Measurements from ENCODE around the gene NYNRIN.

The NYNRIN gene

DNA sequence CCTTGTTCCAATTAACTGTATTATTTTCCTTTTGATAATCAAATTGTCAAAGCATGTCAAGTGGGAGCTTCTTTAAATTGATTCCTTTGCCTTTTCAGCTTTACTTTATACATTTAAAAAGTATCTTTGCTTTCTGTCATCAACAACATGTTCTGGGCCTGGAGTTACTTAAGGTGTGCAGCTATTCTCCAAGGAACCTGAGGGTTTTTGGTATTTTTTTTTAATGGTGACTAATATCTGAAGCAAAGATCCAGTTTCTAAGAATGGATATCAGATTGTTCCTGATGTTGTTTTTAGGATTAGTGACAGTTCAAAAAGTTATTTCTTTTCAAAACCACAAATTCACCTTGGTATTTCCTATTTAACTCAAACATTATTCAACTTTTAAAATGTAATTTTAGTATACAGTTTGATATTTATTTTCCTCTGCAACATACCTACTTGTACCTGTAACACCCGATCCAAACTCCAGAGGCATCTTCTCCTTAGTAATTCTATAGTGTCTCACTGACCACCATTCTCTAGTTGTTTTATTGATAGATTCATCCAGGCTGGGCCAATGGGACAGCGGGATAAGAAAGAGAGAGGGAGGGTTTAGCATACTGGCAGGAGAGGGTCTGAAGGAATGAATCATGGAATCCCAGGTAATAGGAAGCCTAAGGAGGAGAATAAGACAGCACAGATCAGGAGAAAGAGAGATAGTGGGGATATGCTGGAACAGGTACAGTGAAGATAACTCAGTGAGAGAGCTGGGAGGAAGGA is 27.5 kb downstream of the NYNRIN start:
- no peak overlapping the region for H3K9ac ChIP-seq (ENCODE audit: low read depth, low read length)
- peaks cover 7% of the 10 kb centered on the region for H3K4me1 ChIP-seq (ENCODE audit: insufficient read depth, low read length)
- H3K9me3 ChIP-seq (ENCODE audit: control insufficient read depth, insufficient read depth, low read length) = no peaks in the 10 kb centered on the region
- H3K36me3 ChIP-seq (ENCODE audit: insufficient read depth, low read length) = no peaks in the 10 kb centered on the region

DNA sequence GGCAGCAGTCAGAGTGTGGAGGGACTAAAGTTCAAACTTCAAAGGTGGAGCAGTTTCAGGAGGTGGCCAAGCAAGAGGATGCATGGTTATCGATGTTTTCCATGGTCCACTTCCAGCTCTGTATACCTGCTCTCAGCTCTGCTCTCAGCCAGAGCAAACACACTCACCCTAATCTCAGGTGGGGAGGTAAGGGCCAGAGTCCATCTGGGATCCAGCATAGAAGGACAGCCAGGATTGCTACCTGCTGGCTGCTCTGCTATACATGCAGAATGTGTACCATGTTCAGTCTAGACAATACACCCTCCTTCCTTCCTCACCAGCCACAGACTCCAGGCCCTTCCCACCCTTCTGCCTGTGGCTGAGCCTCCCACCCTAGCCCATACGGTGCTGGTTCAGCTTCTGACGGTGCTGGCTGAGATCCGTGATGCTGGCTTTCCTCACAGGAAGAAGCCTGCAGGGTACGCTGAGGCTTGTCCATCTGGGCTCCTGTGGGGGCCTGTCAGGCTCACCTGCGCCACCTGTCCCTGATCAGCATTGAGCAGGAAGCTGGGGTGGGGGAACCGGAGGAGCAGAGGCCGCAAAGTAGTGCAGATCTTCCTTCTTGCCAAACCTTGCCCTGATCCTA is 28.2 kb downstream of the NYNRIN start:
- no peaks in the 10 kb centered on the region for H3K9me3 ChIP-seq (ENCODE audit: control insufficient read depth, insufficient read depth, low read length)
- H3K9ac ChIP-seq (ENCODE audit: low read depth, low read length) = no peak overlapping the region
- no peaks in the 10 kb centered on the region for H3K36me3 ChIP-seq (ENCODE audit: insufficient read depth, low read length)
- peaks cover 9% of the 10 kb centered on the region for H3K4me1 ChIP-seq (ENCODE audit: insufficient read depth, low read length)

DNA sequence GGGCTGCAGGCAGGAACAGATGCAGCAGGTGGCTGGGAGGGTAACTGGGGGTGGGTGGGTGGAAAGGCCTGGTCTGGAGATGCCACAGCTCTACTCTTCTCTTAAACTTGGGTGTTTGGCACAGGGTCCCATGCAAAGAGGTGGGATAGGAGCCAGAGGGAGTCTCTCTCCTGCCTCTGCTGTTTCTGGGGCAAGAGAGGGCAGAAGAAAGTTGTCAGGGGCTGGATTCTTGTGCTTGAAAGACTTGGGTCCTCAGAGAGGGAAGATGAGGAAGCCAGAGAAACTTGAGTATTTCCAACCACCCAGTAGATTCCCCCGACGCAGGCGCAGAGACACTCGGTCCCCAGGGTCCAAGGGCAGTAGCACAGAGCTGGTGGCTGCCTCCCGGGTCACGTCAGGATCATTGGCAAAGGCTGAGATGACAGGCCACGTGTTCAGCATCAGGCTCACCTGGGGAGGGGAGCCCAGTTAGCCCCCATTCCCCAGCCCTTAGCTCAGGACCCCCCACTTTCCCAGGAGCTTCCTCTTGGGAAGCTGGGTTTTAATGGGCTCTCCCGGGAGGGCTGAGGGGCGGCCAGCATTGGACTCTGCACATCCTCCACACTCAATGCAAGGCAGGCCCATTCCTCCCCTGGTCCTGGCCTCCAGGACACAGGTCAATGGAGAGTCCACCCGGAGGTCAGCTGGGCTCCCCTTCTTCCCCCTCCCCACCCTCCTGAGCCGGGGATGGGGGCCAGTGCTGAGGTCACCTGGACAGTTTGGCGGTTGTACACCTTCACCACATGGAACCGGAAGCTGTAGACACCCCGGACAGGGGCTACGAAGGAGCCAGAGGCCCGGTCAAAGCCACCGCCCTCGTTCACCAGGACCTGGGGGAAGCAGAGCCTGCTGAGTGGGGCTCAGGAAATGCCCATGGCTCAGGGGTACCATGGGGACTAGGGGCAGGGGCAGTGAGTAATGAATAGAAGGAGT is 29.0 kb downstream of the NYNRIN start:
- Histone ChIP-seq H3K4me1 (ENCODE audit: insufficient read depth, low read length) (peaks cover 9% of the 10 kb centered on the region), H3K9me3 (ENCODE audit: control insufficient read depth, insufficient read depth, low read length) (no peaks in the 10 kb centered on the region), H3K36me3 (ENCODE audit: insufficient read depth, low read length) (no peaks in the 10 kb centered on the region), H3K9ac (ENCODE audit: low read depth, low read length) (no peak overlapping the region)

DNA sequence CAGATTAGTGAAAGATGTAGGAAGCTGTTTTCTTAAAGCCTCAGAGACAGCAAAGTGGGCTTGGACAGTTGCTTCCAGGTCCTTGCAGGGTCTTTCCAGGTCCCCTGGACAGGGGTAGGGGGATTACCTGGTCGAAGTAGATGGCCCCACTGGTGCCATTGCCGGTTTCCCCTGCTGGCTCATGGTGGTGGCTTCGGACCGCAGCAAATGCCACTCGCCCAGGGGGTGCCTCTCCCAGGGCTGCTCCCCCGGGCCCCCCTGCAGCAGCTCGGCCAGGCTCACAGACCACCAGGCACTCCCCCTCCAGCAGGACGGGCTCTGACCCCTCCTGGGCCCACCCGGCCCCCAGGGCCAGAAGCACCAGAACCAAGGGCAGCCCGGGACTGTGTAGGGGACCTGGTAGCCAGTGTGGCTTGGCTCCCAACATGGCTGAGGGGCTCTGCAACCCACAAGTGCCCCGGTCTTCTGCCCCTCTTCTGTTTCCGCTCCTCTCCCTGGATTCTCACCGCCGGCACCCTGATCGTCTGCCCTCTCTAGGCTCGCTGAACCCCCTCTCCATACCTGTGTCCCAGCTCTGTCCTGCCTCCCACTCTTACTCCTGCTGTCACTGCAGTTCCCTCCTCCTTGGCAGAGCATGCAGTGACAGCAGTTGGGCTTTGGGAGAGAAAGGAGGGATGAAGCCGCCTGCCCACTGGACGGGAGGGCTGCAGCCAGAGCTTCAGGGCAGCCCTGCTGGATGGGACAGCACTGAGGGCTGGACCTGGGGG is 30.0 kb downstream of the NYNRIN start:
- Histone ChIP-seq H3K9ac (ENCODE audit: low read depth, low read length) (no peak overlapping the region; the same call in 1 of the 2 replicates), H3K4me1 (ENCODE audit: insufficient read depth, low read length) (peaks cover 9% of the 10 kb centered on the region), H3K36me3 (ENCODE audit: insufficient read depth, low read length) (no peaks in the 10 kb centered on the region), H3K9me3 (ENCODE audit: control insufficient read depth, insufficient read depth, low read length) (no peaks in the 10 kb centered on the region)

- Histone ChIP-seq H3K36me3 (ENCODE audit: insufficient read depth, low read length) (no peaks in the 10 kb centered on the region), H3K9me3 (ENCODE audit: control insufficient read depth, insufficient read depth, low read length) (no peaks in the 10 kb centered on the region), H3K9ac (ENCODE audit: low read depth, low read length) (peak within 1 kb of the TSS; percentile 83), H3K4me1 (ENCODE audit: insufficient read depth, low read length) (peaks cover 9% of the 10 kb centered on the region)
Measured at GRCh38 chr14:24429395-24430142, 30.8 kb downstream of the NYNRIN start, which contains the start of the genes CBLN3 and KHNYN. Gene CBLN3 (minus strand): TSS chr14:24429668. CDS start chr14:24429054, 614 bp downstream. Gene KHNYN (plus strand): TSS chr14:24429954. CDS start chr14:24430731, 777 bp downstream.

- peaks cover 9% of the 10 kb centered on the region for H3K4me1 ChIP-seq (ENCODE audit: insufficient read depth, low read length)
- H3K36me3 ChIP-seq (ENCODE audit: insufficient read depth, low read length) = no peaks in the 10 kb centered on the region
- no peaks in the 10 kb centered on the region for H3K9me3 ChIP-seq (ENCODE audit: control insufficient read depth, insufficient read depth, low read length)
- H3K9ac ChIP-seq (ENCODE audit: low read depth, low read length) = peak overlapping the region; percentile 83
Measured at GRCh38 chr14:24430143-24430681, 31.4 kb downstream of the NYNRIN start.

DNA sequence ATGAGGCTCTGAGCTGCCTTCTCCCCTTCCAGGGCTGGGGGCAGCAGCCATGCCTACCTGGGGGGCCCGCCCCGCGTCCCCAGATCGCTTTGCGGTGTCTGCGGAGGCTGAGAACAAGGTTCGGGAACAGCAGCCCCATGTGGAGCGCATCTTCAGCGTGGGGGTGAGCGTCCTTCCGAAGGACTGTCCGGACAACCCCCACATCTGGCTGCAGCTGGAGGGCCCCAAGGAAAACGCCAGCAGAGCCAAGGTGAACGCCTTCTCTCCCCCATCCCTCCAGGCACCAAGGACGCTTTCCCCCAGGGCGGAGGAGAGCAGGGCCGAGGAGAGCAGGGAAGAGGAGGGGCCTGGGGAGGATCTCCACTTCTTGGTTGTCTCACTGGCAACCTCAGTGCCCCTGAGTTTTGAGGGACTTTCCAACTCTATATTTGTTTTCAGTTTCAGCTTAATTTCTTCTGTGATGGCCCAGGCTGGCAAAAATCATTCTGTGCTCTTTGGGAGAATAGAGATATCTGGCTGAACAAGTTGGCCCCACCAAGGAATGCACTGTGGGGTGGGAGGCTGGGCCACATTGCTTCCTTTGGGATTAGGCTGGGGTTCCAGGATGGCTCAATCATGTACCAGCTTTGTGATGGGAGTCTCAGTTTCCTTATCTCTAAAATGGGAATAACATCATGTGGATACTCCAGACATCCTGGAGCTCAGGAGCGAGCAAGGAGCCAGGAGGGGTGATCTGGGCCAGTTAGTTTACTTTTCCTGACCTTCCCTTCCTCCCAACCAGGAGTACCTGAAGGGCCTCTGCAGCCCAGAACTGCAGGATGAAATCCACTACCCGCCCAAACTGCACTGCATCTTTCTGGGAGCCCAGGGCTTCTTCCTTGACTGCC is 32.1 kb downstream of the NYNRIN start:
- Histone ChIP-seq H3K9ac (ENCODE audit: low read depth, low read length) (peak overlapping the region; percentile 83), H3K36me3 (ENCODE audit: insufficient read depth, low read length) (no peaks in the 10 kb centered on the region), H3K4me1 (ENCODE audit: insufficient read depth, low read length) (peaks cover 9% of the 10 kb centered on the region), H3K9me3 (ENCODE audit: control insufficient read depth, insufficient read depth, low read length) (no peaks in the 10 kb centered on the region)

- Histone ChIP-seq H3K9me3 (ENCODE audit: control insufficient read depth, insufficient read depth, low read length) (no peaks in the 10 kb centered on the region), H3K9ac (ENCODE audit: low read depth, low read length) (peak overlapping the region; percentile 83; the same call in 1 of the 2 replicates), H3K36me3 (ENCODE audit: insufficient read depth, low read length) (no peaks in the 10 kb centered on the region), H3K4me1 (ENCODE audit: insufficient read depth, low read length) (peaks cover 9% of the 10 kb centered on the region)
Measured at GRCh38 chr14:24431569-24432258, 32.9 kb downstream of the NYNRIN start.

- peaks cover 5% of the 10 kb centered on the region; the same call in 1 of the 2 replicates for H3K4me1 ChIP-seq (ENCODE audit: insufficient read depth, low read length)
- no peak overlapping the region for H3K9ac ChIP-seq (ENCODE audit: low read depth, low read length)
- no peaks in the 10 kb centered on the region for H3K9me3 ChIP-seq (ENCODE audit: control insufficient read depth, insufficient read depth, low read length)
- peaks cover under 1% of the 10 kb centered on the region for H3K36me3 ChIP-seq (ENCODE audit: insufficient read depth, low read length)
Measured at GRCh38 chr14:24432259-24433131, 33.7 kb downstream of the NYNRIN start.

GRCh38 chr14:24434036-24434435 is 35.2 kb downstream of the NYNRIN start:
- H3K9ac ChIP-seq (ENCODE audit: low read depth, low read length) = no peak overlapping the region
- peaks cover 10% of the 10 kb centered on the region for H3K36me3 ChIP-seq (ENCODE audit: insufficient read depth, low read length)
- no peaks in the 10 kb centered on the region for H3K9me3 ChIP-seq (ENCODE audit: control insufficient read depth, insufficient read depth, low read length)
- peaks cover 5% of the 10 kb centered on the region; the same call in 1 of the 2 replicates for H3K4me1 ChIP-seq (ENCODE audit: insufficient read depth, low read length)

DNA sequence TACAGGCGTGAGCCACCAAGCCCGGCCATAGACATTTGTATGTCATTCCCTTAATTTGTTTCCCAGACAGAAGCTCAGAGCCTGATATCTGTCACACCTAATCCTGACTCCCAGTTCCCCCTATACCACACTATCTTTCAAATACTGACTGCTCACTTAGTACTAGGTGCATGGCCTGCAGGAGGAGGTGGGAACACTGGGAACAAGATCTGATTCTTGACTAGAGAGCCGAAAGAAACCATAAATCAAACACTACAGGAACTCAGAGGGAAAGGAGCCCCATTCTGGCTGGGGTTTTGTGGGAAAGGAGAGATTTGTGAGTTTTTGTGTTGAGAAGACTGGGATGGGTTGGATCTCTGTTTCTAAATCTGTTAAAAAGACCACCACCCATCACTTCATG is 35.9 kb downstream of the NYNRIN start:
- Histone ChIP-seq H3K9me3 (ENCODE audit: control insufficient read depth, insufficient read depth, low read length) (no peaks in the 10 kb centered on the region), H3K9ac (ENCODE audit: low read depth, low read length) (no peak overlapping the region), H3K36me3 (ENCODE audit: insufficient read depth, low read length) (peaks cover 16% of the 10 kb centered on the region), H3K4me1 (ENCODE audit: insufficient read depth, low read length) (peaks cover 5% of the 10 kb centered on the region; the same call in 1 of the 2 replicates)

Data from ES-I3 (cell line).